Non-pigmented ciliary epithelial cell (primary cell): Measurements from ENCODE around the gene GALNT14.
"Not testable (repeated sequence)": the region's sequence is repeated elsewhere in the genome, so short reads cannot be mapped to it uniquely, and the experiment has no call there.

Source experiments
- DNase-seq: peaks from one replicate; pipeline ENCODE4 v3.0.0-alpha.2; 2010; ENCODE audit warnings: low read depth

Gene GALNT14

GRCh38 chr2:31138037-31138962 lies at the start of gene GALNT14:
TSS of gene GALNT14 (minus strand) at chr2:31138440. CDS start at chr2:31138086, 354 bp downstream.
- DNase-seq, result no peak

- no peak for DNase-seq
These were observed 48.9 kb upstream of the GALNT14 start for GRCh38 chr2:31187166-31187565.

- not testable (repeated sequence) for DNase-seq
These were observed 45.7 kb upstream of the GALNT14 start for GRCh38 chr2:31183973-31184372.

- DNase-seq, result no peak
These were observed 38.5 kb upstream of the GALNT14 start for GRCh38 chr2:31176742-31177141.

- DNase-seq, result no peak
These were observed 32.9 kb upstream of the GALNT14 start for GRCh38 chr2:31171142-31171541.

- peak; percentile 26 for DNase-seq
These were observed 31.9 kb upstream of the GALNT14 start for GRCh38 chr2:31170071-31170698.

- no peak for DNase-seq
These were observed 30.1 kb upstream of the GALNT14 start for GRCh38 chr2:31168291-31168690.

GRCh38 chr2:31166925-31167324 lies 28.7 kb upstream of the GALNT14 start:
- DNase-seq, result no peak

GRCh38 chr2:31163011-31163539 lies 24.8 kb upstream of the GALNT14 start:
- DNase-seq, result no peak

GRCh38 chr2:31161637-31162036 lies 23.4 kb upstream of the GALNT14 start:
- no peak for DNase-seq

GRCh38 chr2:31151501-31151900 lies 13.3 kb upstream of the GALNT14 start:
- DNase-seq, result no peak

- no peak for DNase-seq
These were observed 12.0 kb upstream of the GALNT14 start for GRCh38 chr2:31150120-31150670.

GRCh38 chr2:31148514-31148913 lies 10.3 kb upstream of the GALNT14 start:
- no peak for DNase-seq

GRCh38 chr2:31147645-31148044 lies 9.4 kb upstream of the GALNT14 start:
- no peak for DNase-seq

- DNase-seq, result no peak
These were observed 3.9 kb upstream of the GALNT14 start for GRCh38 chr2:31142110-31142509.

GRCh38 chr2:31141443-31142085 lies 3.3 kb upstream of the GALNT14 start:
- DNase-seq, result no peak

- DNase-seq, result no peak
These were observed 1.9 kb upstream of the GALNT14 start for GRCh38 chr2:31140151-31140550.

GRCh38 chr2:31139671-31140070 lies 1.4 kb upstream of the GALNT14 start:
- DNase-seq, result no peak

GRCh38 chr2:31137211-31138036 lies 816 bp downstream of the GALNT14 start:
- DNase-seq, result no peak

- DNase-seq, result no peak
These were observed 1.5 kb downstream of the GALNT14 start for GRCh38 chr2:31136732-31137131.

- DNase-seq, result no peak
These were observed 2.2 kb downstream of the GALNT14 start for GRCh38 chr2:31136000-31136399.
